Right lobe of liver (tissue), 6 donors: ENCODE results near the gene GYG2. TPM values are rescaled to one million over a fixed set of nuclear protein-coding genes. Genes with fewer than 3 reads are reported as not detected.
"Not testable (repeated sequence)": the region's sequence is repeated elsewhere in the genome, so short reads cannot be mapped to it uniquely, and the experiment has no call there.

Experiments used
- ATAC-seq, 4 donors: fragments of 200-7000 bp; cut with Tn5 transposase; one replicate each; pipeline ENCODE4 v1.9.1; 2020; ENCODE audit warnings: mild to moderate bottlenecking in 4 of 4, moderate library complexity in 4 of 4
- DNase-seq, 3 donors: peaks; one replicate each; pipeline ENCODE4 v3.0.0-alpha.2; 2020
- H3K27ac ChIP-seq, 3 donors: fragments of 200-600 bp; one replicate each; pipeline ENCODE4 v1.8.0; 2022
- H3K27me3 ChIP-seq, 2 donors: fragments of 200-600 bp; one replicate each; pipeline ENCODE4 v1.8.0; 2022
- H3K36me3 ChIP-seq, 4 donors: fragments of 200-600 bp; sonication (generic) in 1 of 4; one replicate each; pipeline versions ENCODE4 v1.5.1 to v1.8.0; 2017 to 2022; ENCODE audit warnings: control low read depth in 1 of 4
- H3K4me1 ChIP-seq, 4 donors: fragments of 200-600 bp; sonication (generic) in 1 of 4; one replicate each; pipeline versions ENCODE4 v1.5.1 to v1.8.0; 2017 to 2022; ENCODE audit warnings: control low read depth in 1 of 4
- H3K4me3 ChIP-seq, 3 donors: fragments of 200-600 bp; one replicate each; pipeline ENCODE4 v1.8.0; 2022
- H3K9me3 ChIP-seq, 4 donors: fragments of 200-600 bp; sonication (generic) in 1 of 4; one replicate each; pipeline versions ENCODE4 v1.5.1 to v1.8.0; 2017 to 2022; ENCODE audit warnings: control low read depth in 1 of 4
- CTCF ChIP-seq, 4 donors: fragments of 200-600 bp in 3 of 4; fragments of 450-650 bp in 1 of 4; IDR thresholded peaks; one replicate each; pipeline versions ENCODE4 v1.5.1 to v1.8.0; 2016 to 2022; ENCODE audit warnings: antibody characterized with exemption in 4 of 4, mild to moderate bottlenecking in 2 of 4
- POLR2A ChIP-seq: fragments of 450-650 bp; IDR thresholded peaks from one replicate; pipeline ENCODE4 v1.6.1; 2017; ENCODE audit warnings: antibody characterized with exemption, mild to moderate bottlenecking
- WGBS: methylation state at CpG from one replicate; pipeline ENCODE4 v1.1.6; 2018; ENCODE audit warnings: low coverage, low lambda C conversion rate; ENCODE audit not compliant: insufficient coverage; ENCODE audit errors: missing lambda C conversion rate; 5-methylcytosine and 5-hydroxymethylcytosine counted together
- intact Hi-C, 2 donors: fragments of 100-400 bp; cut with DNase I; formaldehyde crosslinking; loops; one replicate each; pipeline versions ENCODE4 v1.11.2 to v1.14.1; 2022
- total RNA-seq, 6 experiments: library from RNA; depleted of rRNA in 2 of 6; stranded (reverse); fragments of >200 nt in 2 of 6; fragmentation: NEBNext Ultra II Directional in 3 of 6; extraction: Animal tissue kit (Norgen Biotek cat#: 25700) in 3 of 6; gene quantifications; one replicate each; pipeline versions ENCODE4 v1.1.0 to v1.2.4, GENCODE V29; 2016 to 2023
- donor health status: DM: no; HTN: yes; CAD: no.
- donor health status: DM: no; HTN: no; CAD: no.
- donor health status: DM: no; HTN: no; CAD: no.
- donor health status: DM: no; HTN: yes; CAD: no.
- donor health status: DM: no; HTN: yes; CAD: no.

Gene GYG2
- total RNA-seq, 6 experiments from 2014 or later = 17.6 to 27.7 (median 21.3) TPM

- peaks cover 0 to 21% (median 0%) of the 10 kb centered on the region in 4 donors for H3K4me1 ChIP-seq
- intact Hi-C loops = no loop called here
- TF ChIP-seq POLR2A (no peak), CTCF (IDR thresholded peaks at IDR 0.05) (no peak)
- 53% methylated on average over 6 of the region's 7 CpGs for WGBS
- H3K9me3 ChIP-seq = no peaks in the 10 kb centered on the region
- no peak overlapping the region for H3K4me3 ChIP-seq
- H3K36me3 ChIP-seq = no peaks in the 10 kb centered on the region
- peak overlapping the region in 1 of 3 donors; percentile 24 for H3K27ac ChIP-seq
- DNase-seq = no peak
- no peaks in the 10 kb centered on the region for H3K27me3 ChIP-seq
- peak; percentile 44 to 67 (median 52) for ATAC-seq
Observed at GRCh38 chrX:2888309-2888708, 59.6 kb downstream of the GYG2 start.

GRCh38 chrX:2889045-2889605 lies 60.4 kb downstream of the GYG2 start:
- Histone ChIP-seq H3K27me3 (no peaks in the 10 kb centered on the region), H3K36me3 (no peaks in the 10 kb centered on the region), H3K4me1 (peaks cover 0 to 21% (median 0%) of the 10 kb centered on the region in 4 donors), H3K27ac (peak overlapping the region in 1 of 3 donors; percentile 4), H3K4me3 (peak overlapping the region; percentile 43 to 54 (median 46)), H3K9me3 (no peaks in the 10 kb centered on the region)
- ATAC-seq = peak; percentile 48 to 51 (median 50)
- no peak for TF ChIP-seq CTCF (IDR thresholded peaks at IDR 0.05)
- no peak for TF ChIP-seq POLR2A
- 33% methylated on average over 11 of the region's 11 CpGs for WGBS
- no peak for DNase-seq
- intact Hi-C loops = no loop called here

GRCh38 chrX:2889706-2890490 lies 61.2 kb downstream of the GYG2 start:
- peak; percentile 20 to 48 (median 34) for TF ChIP-seq CTCF (IDR thresholded peaks at IDR 0.05)
- H3K9me3 ChIP-seq, intact Hi-C loops, H3K27me3 ChIP-seq, H3K36me3 ChIP-seq, DNase-seq: not testable (repeated sequence)
- peak; percentile 55 to 66 (median 60) for ATAC-seq
- Histone ChIP-seq H3K4me1 (peaks cover 0 to 21% (median 0%) of the 10 kb centered on the region in 4 donors), H3K4me3 (peak overlapping the region; percentile 43 to 54 (median 46)), H3K27ac (peak overlapping the region in 1 of 3 donors; percentile 4)
- WGBS = 26% methylated on average over 14 of the region's 15 CpGs

- H3K27me3 ChIP-seq, H3K27ac ChIP-seq, intact Hi-C loops, H3K4me3 ChIP-seq, H3K36me3 ChIP-seq, H3K9me3 ChIP-seq, DNase-seq, ATAC-seq: not testable (repeated sequence)
- WGBS = 55% methylated on average over 20 of the region's 22 CpGs
- H3K4me1 ChIP-seq = peaks cover 0 to 21% (median 0%) of the 10 kb centered on the region in 4 donors
Observed at GRCh38 chrX:2890536-2891460, 62.1 kb downstream of the GYG2 start.
